ENCODE results near the gene MYL6. TPM values are rescaled to one million over a fixed set of nuclear protein-coding genes. Genes with fewer than 3 reads are reported as not detected.
"Not testable (repeated sequence)": the region's sequence is repeated elsewhere in the genome, so short reads cannot be mapped to it uniquely, and the experiment has no call there.

The MYL6 gene
- total RNA-seq: 100 to 1,000 TPM; 391 to 492 TPM

- ATAC-seq (replicated peaks in 1 of 2) (peak; percentile 89 to 91), DNase-seq (peak; percentile 92 to 95)
- H3K27ac Mint-ChIP-seq: peak within 1 kb of the TSS; percentile 97
- peaks cover 30 to 40% of the 10 kb centered on the region in 2 donors for H3K36me3 Mint-ChIP-seq (ENCODE audit: insufficient read depth in 2 of 2)
- H3K9me3 Mint-ChIP-seq: no peaks in the 10 kb centered on the region
- H3K4me1 Mint-ChIP-seq (ENCODE audit: low read depth): peaks cover 69% of the 10 kb centered on the region
- peak within 1 kb of the TSS; percentile 96 to 100 for H3K4me3 Mint-ChIP-seq
- H3K27me3 Mint-ChIP-seq (ENCODE audit: low read depth): no peaks in the 10 kb centered on the region
Measured at GRCh38 chr12:56158029-56158925, at the start of gene MYL6. Gene MYL6 (plus strand): TSS chr12:56158359. CDS start chr12:56158402, 43 bp downstream.

GRCh38 chr12:56110571-56110970 is 47.6 kb upstream of the MYL6 start:
- DNase-seq (no peak), ATAC-seq (replicated peaks in 1 of 2) (no peak)
- no peaks in the 10 kb centered on the region for H3K27me3 Mint-ChIP-seq (ENCODE audit: low read depth)
- no peak overlapping the region for H3K4me3 Mint-ChIP-seq
- peaks cover 15 to 25% of the 10 kb centered on the region in 2 donors for H3K36me3 Mint-ChIP-seq (ENCODE audit: insufficient read depth in 2 of 2)
- no peaks in the 10 kb centered on the region for H3K9me3 Mint-ChIP-seq
- H3K4me1 Mint-ChIP-seq (ENCODE audit: low read depth): peaks cover 21% of the 10 kb centered on the region
- H3K27ac Mint-ChIP-seq: no peak overlapping the region

DNA sequence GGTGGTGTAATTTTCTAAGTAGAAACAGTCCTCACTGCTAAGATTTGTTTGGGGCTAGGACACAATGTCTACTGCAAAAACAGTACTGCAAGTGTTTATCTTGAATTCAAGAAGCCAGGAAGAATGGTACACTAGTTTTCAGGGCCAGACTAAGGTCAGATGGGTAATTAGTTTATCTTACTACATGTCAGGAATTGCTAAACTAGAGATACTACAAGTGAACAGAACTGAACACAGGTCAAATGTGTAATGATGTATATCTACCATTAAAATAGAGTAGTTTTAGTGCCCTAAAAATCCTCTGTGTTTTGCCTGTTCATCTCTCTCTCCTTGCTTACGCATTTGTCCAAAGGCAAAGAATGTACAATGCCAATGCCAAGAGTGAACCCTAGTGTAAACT is 44.1 kb upstream of the MYL6 start:
- Mint-ChIP-seq H3K4me1 (ENCODE audit: low read depth) (peaks cover 19% of the 10 kb centered on the region), H3K27ac (peak overlapping the region; percentile 67), H3K27me3 (ENCODE audit: low read depth) (no peaks in the 10 kb centered on the region), H3K36me3 (ENCODE audit: insufficient read depth in 2 of 2) (peaks cover 23 to 31% of the 10 kb centered on the region in 2 donors), H3K4me3 (peak overlapping the region in 1 of 2 donors; percentile 19), H3K9me3 (no peaks in the 10 kb centered on the region)
- no peak for DNase-seq
- ATAC-seq (replicated peaks in 1 of 2): no peak

- peaks cover 21 to 26% of the 10 kb centered on the region in 2 donors for H3K36me3 Mint-ChIP-seq (ENCODE audit: insufficient read depth in 2 of 2)
- peaks cover 32% of the 10 kb centered on the region for H3K4me1 Mint-ChIP-seq (ENCODE audit: low read depth)
- peak overlapping the region; percentile 90 to 93 for H3K4me3 Mint-ChIP-seq
- H3K27ac Mint-ChIP-seq: peak overlapping the region; percentile 99
- no peaks in the 10 kb centered on the region for H3K27me3 Mint-ChIP-seq (ENCODE audit: low read depth)
- ATAC-seq (replicated peaks in 1 of 2) (no peak), DNase-seq (no peak)
- no peaks in the 10 kb centered on the region for H3K9me3 Mint-ChIP-seq
Measured at GRCh38 chr12:56115329-56115728, 42.8 kb upstream of the MYL6 start.

GRCh38 chr12:56116267-56117081 is 41.7 kb upstream of the MYL6 start, which contains the start of gene RPL41:
Gene RPL41 (plus strand): TSS chr12:56116633.
- no peaks in the 10 kb centered on the region for H3K27me3 Mint-ChIP-seq (ENCODE audit: low read depth)
- peaks cover 16 to 22% of the 10 kb centered on the region in 2 donors for H3K36me3 Mint-ChIP-seq (ENCODE audit: insufficient read depth in 2 of 2)
- peaks cover 32% of the 10 kb centered on the region for H3K4me1 Mint-ChIP-seq (ENCODE audit: low read depth)
- peak; percentile 94 to 96 for DNase-seq
- peak within 1 kb of the TSS; percentile 99 for H3K27ac Mint-ChIP-seq
- ATAC-seq (replicated peaks in 1 of 2): peak; percentile 48 to 55
- no peaks in the 10 kb centered on the region for H3K9me3 Mint-ChIP-seq
- peak within 1 kb of the TSS; percentile 90 to 93 for H3K4me3 Mint-ChIP-seq

DNA sequence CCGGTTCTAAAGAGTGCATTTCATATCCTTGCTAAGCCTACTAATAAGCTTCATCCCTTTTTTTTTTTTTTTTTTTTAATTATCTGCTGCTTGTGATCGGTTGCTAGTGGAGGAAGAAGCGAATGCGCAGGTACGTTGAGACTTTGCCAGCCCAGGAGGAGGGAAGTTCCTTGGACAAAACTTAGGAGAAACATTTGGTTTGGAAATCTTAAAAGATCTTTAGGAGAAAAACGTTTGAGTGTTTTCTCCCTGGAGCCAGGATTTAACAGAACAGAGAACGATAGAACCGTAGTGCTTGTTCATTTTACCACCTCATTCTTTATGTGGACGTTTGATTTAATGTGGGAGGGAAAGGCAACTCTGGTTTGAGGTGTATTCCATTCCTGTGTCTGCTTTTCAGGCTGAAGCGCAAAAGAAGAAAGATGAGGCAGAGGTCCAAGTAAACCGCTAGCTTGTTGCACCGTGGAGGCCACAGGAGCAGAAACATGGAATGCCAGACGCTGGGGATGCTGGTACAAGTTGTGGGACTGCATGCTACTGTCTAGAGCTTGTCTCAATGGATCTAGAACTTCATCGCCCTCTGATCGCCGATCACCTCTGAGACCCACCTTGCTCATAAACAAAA is 41.0 kb upstream of the MYL6 start:
- Mint-ChIP-seq H3K27ac (peak overlapping the region; percentile 99), H3K36me3 (ENCODE audit: insufficient read depth in 2 of 2) (peaks cover 16 to 26% of the 10 kb centered on the region in 2 donors), H3K4me1 (ENCODE audit: low read depth) (peaks cover 32% of the 10 kb centered on the region), H3K4me3 (peak overlapping the region; percentile 90 to 93)
- not testable (repeated sequence) for H3K9me3 Mint-ChIP-seq; DNase-seq; H3K27me3 Mint-ChIP-seq (ENCODE audit: low read depth); ATAC-seq (replicated peaks in 1 of 2)

GRCh38 chr12:56117778-56118687 is 40.1 kb upstream of the MYL6 start, which contains the start of gene ZC3H10:
Gene ZC3H10 (plus strand): TSS chr12:56118266. CDS start chr12:56120563, 2,297 bp downstream.
- ATAC-seq (replicated peaks in 1 of 2) (peak; percentile 87), DNase-seq (peak; percentile 97 to 99)
- Mint-ChIP-seq H3K9me3 (no peaks in the 10 kb centered on the region), H3K4me3 (peak within 1 kb of the TSS; percentile 90 to 93), H3K27me3 (ENCODE audit: low read depth) (no peaks in the 10 kb centered on the region), H3K27ac (peak within 1 kb of the TSS; percentile 99), H3K4me1 (ENCODE audit: low read depth) (peaks cover 32% of the 10 kb centered on the region), H3K36me3 (ENCODE audit: insufficient read depth in 2 of 2) (peaks cover 16 to 25% of the 10 kb centered on the region in 2 donors)

DNA sequence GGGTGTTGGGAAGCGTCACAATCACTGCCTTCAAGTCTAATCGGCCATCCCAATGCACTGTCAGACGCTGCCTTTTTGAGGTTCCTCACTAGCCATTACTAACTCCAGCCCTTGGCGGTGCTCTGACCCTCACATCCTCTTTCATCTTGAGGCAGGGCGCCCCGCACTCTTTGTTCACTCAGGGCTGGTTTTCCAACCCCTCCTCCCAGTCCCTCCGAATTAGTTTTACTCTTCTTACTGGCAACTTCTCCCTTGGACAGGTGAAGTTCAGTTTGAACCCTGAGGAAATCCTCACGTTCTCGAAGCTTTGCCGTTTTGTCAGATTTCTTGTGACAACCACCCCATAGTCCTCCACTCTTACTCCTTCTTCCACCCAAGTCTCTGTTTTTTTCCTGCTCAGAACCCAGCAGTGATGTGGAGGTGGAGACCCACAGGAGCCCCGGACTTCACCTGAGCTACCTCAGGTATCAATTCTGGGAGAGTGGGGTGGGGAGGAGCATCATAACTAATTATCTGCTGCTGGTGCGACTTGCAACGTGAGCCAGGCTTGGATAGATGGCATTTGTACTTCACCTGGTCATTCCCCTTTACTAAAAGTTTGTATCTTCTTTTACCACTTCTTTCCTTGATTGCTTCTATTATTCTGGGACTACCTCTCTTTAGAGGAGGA is 39.3 kb upstream of the MYL6 start:
- ATAC-seq (replicated peaks in 1 of 2) (peak in 1 of 2 donors; percentile 3), DNase-seq (no peak)
- peaks cover 16 to 21% of the 10 kb centered on the region in 2 donors for H3K36me3 Mint-ChIP-seq (ENCODE audit: insufficient read depth in 2 of 2)
- no peaks in the 10 kb centered on the region for H3K9me3 Mint-ChIP-seq
- peaks cover 34% of the 10 kb centered on the region for H3K4me1 Mint-ChIP-seq (ENCODE audit: low read depth)
- H3K27me3 Mint-ChIP-seq (ENCODE audit: low read depth): no peaks in the 10 kb centered on the region
- H3K27ac Mint-ChIP-seq: peak overlapping the region; percentile 66
- peak overlapping the region; percentile 90 to 93 for H3K4me3 Mint-ChIP-seq

DNA sequence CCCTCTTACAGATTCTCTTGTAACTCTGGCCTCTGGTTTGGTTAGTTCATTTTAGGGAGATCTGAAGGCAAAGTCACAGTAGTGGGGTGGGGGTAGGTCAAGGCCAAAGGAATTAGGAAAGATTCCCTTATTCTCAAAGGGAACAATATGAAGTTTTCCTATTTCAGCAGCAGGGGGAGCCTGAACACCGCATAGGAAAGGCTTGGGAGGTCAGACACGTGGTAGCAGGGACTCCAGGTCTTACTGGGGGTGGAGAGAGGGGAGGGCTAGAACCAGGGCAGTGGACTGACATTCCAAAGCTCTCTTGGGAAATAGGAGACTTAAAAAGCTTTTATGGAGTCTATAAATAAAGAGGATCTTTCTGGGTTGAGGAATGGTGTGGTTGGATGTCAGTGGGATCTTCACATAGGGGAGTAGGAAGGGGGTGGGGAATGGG is 38.8 kb upstream of the MYL6 start:
- H3K27ac Mint-ChIP-seq: peak overlapping the region; percentile 66
- peaks cover 16 to 27% of the 10 kb centered on the region in 2 donors for H3K36me3 Mint-ChIP-seq (ENCODE audit: insufficient read depth in 2 of 2)
- no peaks in the 10 kb centered on the region for H3K9me3 Mint-ChIP-seq
- H3K27me3 Mint-ChIP-seq (ENCODE audit: low read depth): no peaks in the 10 kb centered on the region
- peak overlapping the region; percentile 90 to 93 for H3K4me3 Mint-ChIP-seq
- ATAC-seq (replicated peaks in 1 of 2) (no peak), DNase-seq (peak; percentile 63 to 69)
- H3K4me1 Mint-ChIP-seq (ENCODE audit: low read depth): peaks cover 39% of the 10 kb centered on the region

DNA sequence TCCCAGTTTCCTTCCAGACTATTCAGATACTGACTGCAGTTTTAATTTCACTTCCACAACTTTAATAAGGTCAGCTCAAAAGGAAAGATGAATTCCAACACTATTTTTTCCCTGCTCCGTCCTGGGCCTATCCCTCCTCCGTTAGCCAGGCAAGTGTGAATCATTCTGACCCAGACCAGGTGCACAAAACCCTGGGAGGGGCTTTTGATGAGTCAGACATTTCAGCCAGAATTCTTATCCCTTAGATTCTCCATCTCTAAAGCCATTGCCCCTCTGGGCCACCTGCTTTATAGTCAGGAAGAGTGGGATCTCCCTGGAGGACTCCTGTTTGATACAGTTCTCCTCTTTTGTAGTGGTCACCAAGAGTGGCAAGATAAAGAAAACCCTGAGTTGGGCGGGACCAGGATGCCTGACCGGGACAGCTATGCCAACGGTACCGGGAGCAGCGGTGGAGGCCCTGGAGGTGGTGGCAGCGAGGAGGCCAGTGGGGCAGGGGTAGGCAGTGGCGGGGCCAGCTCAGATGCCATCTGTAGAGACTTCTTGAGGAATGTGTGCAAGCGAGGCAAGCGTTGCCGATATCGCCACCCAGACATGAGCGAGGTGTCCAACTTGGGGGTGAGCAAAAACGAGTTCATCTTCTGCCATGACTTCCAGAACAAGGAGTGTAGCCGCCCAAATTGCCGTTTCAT is 37.9 kb upstream of the MYL6 start:
- no peak for ATAC-seq (replicated peaks in 1 of 2)
- Mint-ChIP-seq H3K27me3 (ENCODE audit: low read depth) (no peaks in the 10 kb centered on the region), H3K4me1 (ENCODE audit: low read depth) (peaks cover 39% of the 10 kb centered on the region), H3K27ac (peak overlapping the region; percentile 16), H3K4me3 (no peak overlapping the region), H3K36me3 (ENCODE audit: insufficient read depth in 2 of 2) (peaks cover 16 to 27% of the 10 kb centered on the region in 2 donors), H3K9me3 (no peaks in the 10 kb centered on the region)
- DNase-seq: no peak

Data from activated T-cell treated with anti-CD3 and anti-CD28 coated beads, Interleukin-2, amount 50 U/mL, for 72 hours (primary cell).